GM12873 (cell line): ENCODE data around the gene SOX5.

Experiments
- CTCF ChIP-seq: IDR thresholded peaks from 2 replicates; pipeline ENCODE4 v1.5.1; 2012; ENCODE audit warnings: low read depth, mild to moderate bottlenecking, moderate library complexity, low read length, control low read depth; ENCODE audit not compliant: insufficient read depth; ENCODE audit errors: missing control alignments

Gene SOX5

GRCh38 chr12:23671881-23672280, 277.6 kb downstream of the SOX5 start:
- no peak for TF ChIP-seq CTCF

- no peak for TF ChIP-seq CTCF
Observed at GRCh38 chr12:23670684-23671083, 278.8 kb downstream of the SOX5 start.

- no peak for TF ChIP-seq CTCF
Observed at GRCh38 chr12:23669691-23670090, 279.8 kb downstream of the SOX5 start.

GRCh38 chr12:23666866-23667265, 282.6 kb downstream of the SOX5 start:
- no peak for TF ChIP-seq CTCF

- TF ChIP-seq CTCF = no peak
Observed at GRCh38 chr12:23662966-23663365, 286.5 kb downstream of the SOX5 start.

GRCh38 chr12:23659131-23659530, 290.3 kb downstream of the SOX5 start:
- no peak for TF ChIP-seq CTCF

- TF ChIP-seq CTCF = no peak
Observed at GRCh38 chr12:23657598-23657997, 291.9 kb downstream of the SOX5 start.
